CD4-positive, alpha-beta T cell treated with Interleukin-17A for 4 hours (primary cell): ENCODE results near the gene MMP24OS.

Experiments used
- DNase-seq: peaks from one replicate; pipeline ENCODE4 v3.0.0-alpha.2; 2020; ENCODE audit warnings: mixed read lengths

The MMP24OS gene

GRCh38 chr20:35243986-35244385, 33.9 kb downstream of the MMP24OS start:
- no peak for DNase-seq

DNA sequence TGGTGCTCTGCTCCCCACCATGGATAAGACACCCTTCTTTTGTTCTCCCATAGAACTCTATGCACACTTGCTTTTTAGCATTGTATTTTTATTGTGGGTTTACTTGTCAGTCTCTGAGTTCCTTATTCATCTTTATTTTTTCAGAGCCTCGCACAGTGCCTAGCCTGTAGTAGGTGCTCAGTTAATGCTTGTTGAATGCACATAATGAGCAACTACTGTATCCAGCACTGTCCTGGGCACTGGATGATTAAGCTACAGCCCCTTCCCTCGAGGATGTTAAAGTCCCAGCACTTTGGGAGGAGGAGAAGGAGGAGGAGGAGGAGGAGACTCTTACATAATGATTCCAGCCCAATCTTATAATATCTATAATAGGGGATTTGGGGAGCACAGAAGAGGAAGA, 34.6 kb downstream of the MMP24OS start:
- no peak for DNase-seq

GRCh38 chr20:35240811-35241293, 37.1 kb downstream of the MMP24OS start:
- no peak for DNase-seq

DNA sequence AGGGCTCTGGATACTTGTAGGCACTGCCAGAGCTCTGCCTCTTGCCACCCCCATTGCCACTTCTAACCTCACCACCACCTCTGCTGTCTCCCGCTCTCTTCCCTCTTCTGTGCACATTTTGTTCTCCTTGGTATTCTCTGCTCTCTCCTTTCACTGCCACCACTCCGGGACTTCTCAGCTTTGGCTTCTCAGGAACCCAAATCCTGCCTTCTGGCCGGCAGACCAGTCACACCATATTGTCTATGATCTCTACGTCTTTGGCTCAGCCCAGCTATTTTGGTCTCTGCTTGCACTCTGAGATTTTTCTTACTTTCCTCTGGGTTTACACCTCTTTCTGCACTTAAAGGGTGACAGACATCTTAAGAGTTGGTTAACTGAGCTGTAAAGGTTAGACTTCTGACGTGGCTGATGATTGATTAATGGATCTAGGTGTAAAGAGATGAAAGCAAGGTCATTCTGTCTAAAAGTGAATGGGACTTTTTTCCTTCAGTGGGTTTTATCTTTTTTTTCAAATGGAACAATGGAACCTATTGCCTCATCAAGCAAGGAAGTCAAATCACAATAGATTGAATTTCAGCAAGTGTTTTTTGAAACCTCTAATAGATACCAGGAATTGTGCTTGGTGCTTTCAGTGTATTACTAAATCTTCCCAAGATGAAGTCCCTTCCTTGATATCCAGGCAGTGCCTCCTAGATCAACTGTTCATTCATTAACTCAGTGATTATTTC, 37.7 kb downstream of the MMP24OS start:
- DNase-seq: no peak

DNA sequence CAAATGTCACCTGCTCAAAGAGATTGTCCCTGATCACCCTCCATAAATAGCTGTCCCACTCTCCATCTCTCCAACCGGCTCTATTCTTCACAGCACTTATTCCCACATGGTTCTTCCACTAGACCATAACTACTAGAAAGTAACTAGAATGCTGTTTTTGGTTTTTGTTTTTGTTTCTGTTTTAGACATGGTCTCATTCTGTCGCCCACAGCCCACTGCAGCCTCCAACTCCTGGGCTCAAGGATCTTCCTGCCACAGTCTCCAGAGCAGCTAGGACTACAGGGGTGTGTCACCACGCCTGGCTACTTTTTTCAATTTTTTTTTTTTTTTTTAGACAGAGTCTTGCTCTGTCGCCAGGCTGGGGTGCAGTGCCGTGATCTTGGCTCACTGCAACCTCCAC, 39.2 kb downstream of the MMP24OS start:
- no peak for DNase-seq

DNA sequence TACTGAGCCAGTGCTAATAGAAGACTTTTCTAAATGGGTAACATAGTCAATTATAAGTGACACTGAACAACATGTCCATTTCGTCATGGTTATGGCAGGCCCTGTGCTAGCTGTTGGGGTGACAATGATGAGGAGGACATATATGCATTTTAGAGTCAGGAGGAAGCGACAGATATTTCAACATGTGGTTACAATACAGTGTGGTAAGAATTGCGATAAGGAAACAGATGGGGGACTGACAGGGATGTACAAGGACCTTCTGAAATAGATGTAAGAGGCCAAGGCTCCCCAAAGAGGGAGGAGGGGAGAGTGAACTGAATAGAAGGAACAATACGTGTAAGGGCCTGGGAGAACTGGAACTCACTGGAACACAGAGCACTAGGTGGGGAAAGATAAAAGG, 39.8 kb downstream of the MMP24OS start:
- no peak for DNase-seq

GRCh38 chr20:35237486-35237885, 40.4 kb downstream of the MMP24OS start:
- no peak for DNase-seq

DNA sequence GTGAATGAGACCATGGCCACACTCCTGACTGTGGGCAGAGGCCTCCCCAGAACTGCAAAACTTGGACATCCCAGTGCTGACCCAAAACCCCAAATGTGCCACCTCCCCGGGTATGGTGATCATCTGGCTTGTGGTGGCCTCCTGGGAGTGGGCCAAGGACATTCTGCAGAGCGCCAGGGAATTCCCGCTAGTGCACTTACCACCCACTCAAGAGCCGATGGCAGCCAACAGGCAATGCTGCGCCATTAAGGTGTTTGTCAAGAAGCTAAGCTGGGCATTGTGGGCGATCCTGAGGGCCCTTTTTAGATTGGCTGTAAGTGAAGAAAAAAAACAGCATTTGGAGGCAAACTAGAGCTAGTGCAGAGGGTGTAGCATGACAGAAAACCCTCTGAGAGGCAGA, 42.0 kb downstream of the MMP24OS start:
- no peak for DNase-seq

GRCh38 chr20:35232575-35232974, 45.3 kb downstream of the MMP24OS start:
- no peak for DNase-seq

- DNase-seq: peak; percentile 41
These were observed 50.8 kb downstream of the MMP24OS start for GRCh38 chr20:35226884-35227681.
